ENCODE data around the gene BRI3.

- TF ChIP-seq CTCF (CRISPR knock-in tag; IDR thresholded peaks at IDR 0.05) (no peak), ZNF552 (CRISPR knock-in tag; IDR thresholded peaks at IDR 0.05; ENCODE audit: borderline replicate concordance) (no peak), TARDBP (CRISPR knock-in tag; IDR thresholded peaks at IDR 0.05) (no peak), SAP130 (CRISPR knock-in tag; IDR thresholded peaks at IDR 0.05; ENCODE audit: low read depth) (no peak)
Observed at GRCh38 chr7:98296833-98297232, 15.3 kb downstream of the BRI3 start.
